ENCODE data around the gene ERC2.

The ERC2 gene

GRCh38 chr3:56055546-56055945, 412.7 kb downstream of the ERC2 start:
- WGBS (ENCODE audit: extremely low coverage, insufficient coverage, insufficient read length): no CpG with 5 or more reads among the region's 4 CpGs
- Histone ChIP-seq H3K23ac (ENCODE audit: low read length) (no peak overlapping the region), H3K4ac (ENCODE audit: low read depth, low read length) (no peak overlapping the region), H2AK5ac (ENCODE audit: low read length) (no peak overlapping the region), H4K12ac (ENCODE audit: low read depth, low read length) (no peak overlapping the region), H3K14ac (ENCODE audit: low read length) (no peak overlapping the region), H3K79me1 (ENCODE audit: low read length) (no peaks in the 10 kb centered on the region), H2BK120ac (ENCODE audit: insufficient read depth, low read length, poor library complexity) (no peak overlapping the region), H2BK12ac (ENCODE audit: low read length) (no peak overlapping the region), H2AFZ (ENCODE audit: insufficient read depth, low read length, poor library complexity) (no peak overlapping the region), H3K4me1 (ENCODE audit: control insufficient read depth in 1 of 2, insufficient read depth in 2 of 2, low read length in 2 of 2) (peaks cover 2 to 3% of the 10 kb centered on the region in 2 experiments), H4K91ac (ENCODE audit: low read depth, low read length) (no peak overlapping the region), H4K8ac (ENCODE audit: low read depth, low read length) (no peak overlapping the region), H3K4me3 (ENCODE audit: low read depth, low read length) (no peak overlapping the region), H3K36me3 (ENCODE audit: control insufficient read depth in 1 of 2, insufficient read depth in 2 of 2, low read length in 2 of 2) (no peaks in the 10 kb centered on the region), H3K79me2 (ENCODE audit: control insufficient read depth, insufficient read depth, low read length, poor library complexity) (no peaks in the 10 kb centered on the region), H3K27ac (ENCODE audit: low read depth, low read length) (no peak overlapping the region), H2BK5ac (ENCODE audit: low read depth, low read length, poor library complexity) (no peak overlapping the region), H3K18ac (ENCODE audit: low read length) (no peak overlapping the region), H3K9me3 (ENCODE audit: insufficient read depth, low read depth, low read length) (no peaks in the 10 kb centered on the region), H3K27me3 (ENCODE audit: insufficient read depth, low read length) (no peaks in the 10 kb centered on the region), H3K9ac (ENCODE audit: low read length) (no peak overlapping the region), H3K4me2 (ENCODE audit: low read length) (no peak overlapping the region)
- DNase-seq: peak in 1 of 2 donors; percentile 35

DNA sequence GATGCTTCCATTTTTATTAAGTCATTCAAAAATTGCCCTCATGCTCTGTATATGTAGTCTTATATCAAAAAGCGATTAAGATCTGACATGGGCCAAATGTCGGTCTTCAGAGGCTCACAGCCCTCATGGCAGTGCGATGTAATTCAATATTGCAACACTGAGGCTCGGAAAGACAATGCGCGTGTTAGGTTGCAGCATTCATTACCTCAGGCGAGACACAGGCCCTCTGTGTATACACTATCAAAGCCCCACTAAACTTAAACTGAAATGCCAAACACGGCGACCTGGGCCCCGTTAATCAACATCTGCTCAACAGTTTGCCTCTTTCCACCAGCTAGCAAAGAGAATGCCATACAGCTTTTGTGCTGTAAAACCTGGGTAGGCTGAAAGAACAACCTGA, 413.4 kb downstream of the ERC2 start:
- Histone ChIP-seq H3K23ac (ENCODE audit: low read length) (no peak overlapping the region), H3K18ac (ENCODE audit: low read length) (no peak overlapping the region), H4K12ac (ENCODE audit: low read depth, low read length) (no peak overlapping the region), H3K14ac (ENCODE audit: low read length) (no peak overlapping the region), H3K36me3 (ENCODE audit: control insufficient read depth in 1 of 2, insufficient read depth in 2 of 2, low read length in 2 of 2) (no peaks in the 10 kb centered on the region), H3K4ac (ENCODE audit: low read depth, low read length) (no peak overlapping the region), H3K9ac (ENCODE audit: low read length) (no peak overlapping the region), H3K79me2 (ENCODE audit: control insufficient read depth, insufficient read depth, low read length, poor library complexity) (no peaks in the 10 kb centered on the region), H3K4me3 (ENCODE audit: low read depth, low read length) (no peak overlapping the region), H4K8ac (ENCODE audit: low read depth, low read length) (no peak overlapping the region), H2BK5ac (ENCODE audit: low read depth, low read length, poor library complexity) (no peak overlapping the region), H3K27ac (ENCODE audit: low read depth, low read length) (no peak overlapping the region), H2AFZ (ENCODE audit: insufficient read depth, low read length, poor library complexity) (no peak overlapping the region), H2BK120ac (ENCODE audit: insufficient read depth, low read length, poor library complexity) (no peak overlapping the region), H3K79me1 (ENCODE audit: low read length) (no peaks in the 10 kb centered on the region), H4K91ac (ENCODE audit: low read depth, low read length) (no peak overlapping the region), H3K4me2 (ENCODE audit: low read length) (no peak overlapping the region), H2AK5ac (ENCODE audit: low read length) (no peak overlapping the region), H3K9me3 (ENCODE audit: insufficient read depth, low read depth, low read length) (no peaks in the 10 kb centered on the region), H2BK12ac (ENCODE audit: low read length) (no peak overlapping the region), H3K4me1 (ENCODE audit: control insufficient read depth in 1 of 2, insufficient read depth in 2 of 2, low read length in 2 of 2) (peaks cover 2 to 3% of the 10 kb centered on the region in 2 experiments), H3K27me3 (ENCODE audit: insufficient read depth, low read length) (no peaks in the 10 kb centered on the region)
- no CpG with 5 or more reads among the region's 10 CpGs for WGBS (ENCODE audit: extremely low coverage, insufficient coverage, insufficient read length)
- peak; percentile 59 to 82 for DNase-seq

GRCh38 chr3:56053727-56054126, 414.5 kb downstream of the ERC2 start:
- H2AFZ ChIP-seq (ENCODE audit: insufficient read depth, low read length, poor library complexity): no peak overlapping the region
- peaks cover 2 to 8% of the 10 kb centered on the region in 2 experiments for H3K4me1 ChIP-seq (ENCODE audit: control insufficient read depth in 1 of 2, insufficient read depth in 2 of 2, low read length in 2 of 2)
- H3K9me3 ChIP-seq (ENCODE audit: insufficient read depth, low read depth, low read length): peaks cover 2% of the 10 kb centered on the region
- no peak overlapping the region for H3K4me3 ChIP-seq (ENCODE audit: low read depth, low read length)
- no peaks in the 10 kb centered on the region for H3K79me2 ChIP-seq (ENCODE audit: control insufficient read depth, insufficient read depth, low read length, poor library complexity)
- H3K14ac ChIP-seq (ENCODE audit: low read length): no peak overlapping the region
- no peak overlapping the region for H3K18ac ChIP-seq (ENCODE audit: low read length)
- no peak for DNase-seq
- no peaks in the 10 kb centered on the region for H3K27me3 ChIP-seq (ENCODE audit: insufficient read depth, low read length)
- no peak overlapping the region for H3K9ac ChIP-seq (ENCODE audit: low read length)
- H3K79me1 ChIP-seq (ENCODE audit: low read length): no peaks in the 10 kb centered on the region
- no peak overlapping the region for H2BK5ac ChIP-seq (ENCODE audit: low read depth, low read length, poor library complexity)
- H4K12ac ChIP-seq (ENCODE audit: low read depth, low read length): no peak overlapping the region
- no peak overlapping the region for H2BK120ac ChIP-seq (ENCODE audit: insufficient read depth, low read length, poor library complexity)
- H3K23ac ChIP-seq (ENCODE audit: low read length): no peak overlapping the region
- no peak overlapping the region for H3K27ac ChIP-seq (ENCODE audit: low read depth, low read length)
- H4K91ac ChIP-seq (ENCODE audit: low read depth, low read length): no peak overlapping the region
- no peaks in the 10 kb centered on the region for H3K36me3 ChIP-seq (ENCODE audit: control insufficient read depth in 1 of 2, insufficient read depth in 2 of 2, low read length in 2 of 2)
- no peak overlapping the region for H2AK5ac ChIP-seq (ENCODE audit: low read length)
- WGBS (ENCODE audit: extremely low coverage, insufficient coverage, insufficient read length): no CpG with 5 or more reads among the region's 3 CpGs
- H2BK12ac ChIP-seq (ENCODE audit: low read length): no peak overlapping the region
- H4K8ac ChIP-seq (ENCODE audit: low read depth, low read length): no peak overlapping the region
- H3K4ac ChIP-seq (ENCODE audit: low read depth, low read length): no peak overlapping the region
- H3K4me2 ChIP-seq (ENCODE audit: low read length): no peak overlapping the region

- Histone ChIP-seq H4K8ac (ENCODE audit: low read depth, low read length) (no peak overlapping the region), H4K91ac (ENCODE audit: low read depth, low read length) (no peak overlapping the region), H2AK5ac (ENCODE audit: low read length) (no peak overlapping the region), H3K9ac (ENCODE audit: low read length) (no peak overlapping the region), H2AFZ (ENCODE audit: insufficient read depth, low read length, poor library complexity) (no peak overlapping the region), H3K18ac (ENCODE audit: low read length) (no peak overlapping the region), H3K9me3 (ENCODE audit: insufficient read depth, low read depth, low read length) (peaks cover 2% of the 10 kb centered on the region), H3K4me3 (ENCODE audit: low read depth, low read length) (no peak overlapping the region), H3K79me2 (ENCODE audit: control insufficient read depth, insufficient read depth, low read length, poor library complexity) (no peaks in the 10 kb centered on the region), H3K4me1 (ENCODE audit: control insufficient read depth in 1 of 2, insufficient read depth in 2 of 2, low read length in 2 of 2) (peaks cover 2 to 12% of the 10 kb centered on the region in 2 experiments), H2BK12ac (ENCODE audit: low read length) (no peak overlapping the region), H3K4ac (ENCODE audit: low read depth, low read length) (no peak overlapping the region), H3K4me2 (ENCODE audit: low read length) (no peak overlapping the region), H2BK120ac (ENCODE audit: insufficient read depth, low read length, poor library complexity) (no peak overlapping the region), H3K27me3 (ENCODE audit: insufficient read depth, low read length) (no peaks in the 10 kb centered on the region), H3K14ac (ENCODE audit: low read length) (no peak overlapping the region), H3K36me3 (ENCODE audit: control insufficient read depth in 1 of 2, insufficient read depth in 2 of 2, low read length in 2 of 2) (no peaks in the 10 kb centered on the region), H2BK5ac (ENCODE audit: low read depth, low read length, poor library complexity) (no peak overlapping the region), H3K79me1 (ENCODE audit: low read length) (no peaks in the 10 kb centered on the region), H4K12ac (ENCODE audit: low read depth, low read length) (no peak overlapping the region), H3K23ac (ENCODE audit: low read length) (no peak overlapping the region), H3K27ac (ENCODE audit: low read depth, low read length) (no peak overlapping the region)
- no peak for DNase-seq
- no CpG with 5 or more reads among the region's 4 CpGs for WGBS (ENCODE audit: extremely low coverage, insufficient coverage, insufficient read length)
Observed at GRCh38 chr3:56052188-56052587, 416.1 kb downstream of the ERC2 start.
